Measurements from ENCODE around the gene KIAA0586. TPM values are rescaled to one million over a fixed set of nuclear protein-coding genes. Genes with fewer than 3 reads are reported as not detected.

The KIAA0586 gene
- total RNA-seq, 1 donor, result 17.7 TPM

- no peaks in the 10 kb centered on the region for H4K20me1 ChIP-seq (ENCODE audit: insufficient read depth, low read length)
- H3K27ac ChIP-seq (ENCODE audit: low read depth, low read length), result no peak overlapping the region
- H3K9me3 ChIP-seq (ENCODE audit: low read depth, low read length), result no peaks in the 10 kb centered on the region
- no peak overlapping the region for H2AFZ ChIP-seq (ENCODE audit: low read length)
- DNase-seq (ENCODE audit: insufficient read length, low spot score, missing footprints), result no peak
- H3K27me3 ChIP-seq (ENCODE audit: insufficient read depth, low read length), result no peaks in the 10 kb centered on the region
- no peaks in the 10 kb centered on the region for H3K79me2 ChIP-seq (ENCODE audit: insufficient read depth, low read length)
- H3K4me1 ChIP-seq (ENCODE audit: insufficient read depth, low read length), result no peaks in the 10 kb centered on the region
- H3K4me2 ChIP-seq (ENCODE audit: insufficient read depth, low read length), result no peak overlapping the region
- TF ChIP-seq, protein P1, sequence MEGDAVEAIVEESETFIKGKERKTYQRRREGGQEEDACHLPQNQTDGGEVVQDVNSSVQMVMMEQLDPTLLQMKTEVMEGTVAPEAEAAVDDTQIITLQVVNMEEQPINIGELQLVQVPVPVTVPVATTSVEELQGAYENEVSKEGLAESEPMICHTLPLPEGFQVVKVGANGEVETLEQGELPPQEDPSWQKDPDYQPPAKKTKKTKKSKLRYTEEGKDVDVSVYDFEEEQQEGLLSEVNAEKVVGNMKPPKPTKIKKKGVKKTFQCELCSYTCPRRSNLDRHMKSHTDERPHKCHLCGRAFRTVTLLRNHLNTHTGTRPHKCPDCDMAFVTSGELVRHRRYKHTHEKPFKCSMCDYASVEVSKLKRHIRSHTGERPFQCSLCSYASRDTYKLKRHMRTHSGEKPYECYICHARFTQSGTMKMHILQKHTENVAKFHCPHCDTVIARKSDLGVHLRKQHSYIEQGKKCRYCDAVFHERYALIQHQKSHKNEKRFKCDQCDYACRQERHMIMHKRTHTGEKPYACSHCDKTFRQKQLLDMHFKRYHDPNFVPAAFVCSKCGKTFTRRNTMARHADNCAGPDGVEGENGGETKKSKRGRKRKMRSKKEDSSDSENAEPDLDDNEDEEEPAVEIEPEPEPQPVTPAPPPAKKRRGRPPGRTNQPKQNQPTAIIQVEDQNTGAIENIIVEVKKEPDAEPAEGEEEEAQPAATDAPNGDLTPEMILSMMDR (IDR thresholded peaks at IDR 0.05; ENCODE audit: extremely low read depth, low read depth, low read length), result no peak
- H3K4me3 ChIP-seq (ENCODE audit: insufficient read depth, low read length), result no peak overlapping the region
- H3K36me3 ChIP-seq (ENCODE audit: insufficient read depth, low read length), result no peaks in the 10 kb centered on the region
These were observed 140.8 kb downstream of the KIAA0586 start for GRCh38 chr14:58568322-58568721.

- Histone ChIP-seq H3K27me3 (ENCODE audit: insufficient read depth, low read length) (no peaks in the 10 kb centered on the region), H3K79me2 (ENCODE audit: insufficient read depth, low read length) (no peaks in the 10 kb centered on the region), H3K4me2 (ENCODE audit: insufficient read depth, low read length) (no peak overlapping the region), H3K36me3 (ENCODE audit: insufficient read depth, low read length) (no peaks in the 10 kb centered on the region), H3K4me3 (ENCODE audit: insufficient read depth, low read length) (no peak overlapping the region), H2AFZ (ENCODE audit: low read length) (no peak overlapping the region), H3K27ac (ENCODE audit: low read depth, low read length) (no peak overlapping the region), H3K4me1 (ENCODE audit: insufficient read depth, low read length) (no peaks in the 10 kb centered on the region), H3K9me3 (ENCODE audit: low read depth, low read length) (no peaks in the 10 kb centered on the region), H4K20me1 (ENCODE audit: insufficient read depth, low read length) (no peaks in the 10 kb centered on the region)
- TF ChIP-seq, protein P1 (IDR thresholded peaks at IDR 0.05; ENCODE audit: extremely low read depth, low read depth, low read length), result no peak
- DNase-seq (ENCODE audit: insufficient read length, low spot score, missing footprints), result no peak
These were observed 143.7 kb downstream of the KIAA0586 start for GRCh38 chr14:58571256-58571655.

DNA sequence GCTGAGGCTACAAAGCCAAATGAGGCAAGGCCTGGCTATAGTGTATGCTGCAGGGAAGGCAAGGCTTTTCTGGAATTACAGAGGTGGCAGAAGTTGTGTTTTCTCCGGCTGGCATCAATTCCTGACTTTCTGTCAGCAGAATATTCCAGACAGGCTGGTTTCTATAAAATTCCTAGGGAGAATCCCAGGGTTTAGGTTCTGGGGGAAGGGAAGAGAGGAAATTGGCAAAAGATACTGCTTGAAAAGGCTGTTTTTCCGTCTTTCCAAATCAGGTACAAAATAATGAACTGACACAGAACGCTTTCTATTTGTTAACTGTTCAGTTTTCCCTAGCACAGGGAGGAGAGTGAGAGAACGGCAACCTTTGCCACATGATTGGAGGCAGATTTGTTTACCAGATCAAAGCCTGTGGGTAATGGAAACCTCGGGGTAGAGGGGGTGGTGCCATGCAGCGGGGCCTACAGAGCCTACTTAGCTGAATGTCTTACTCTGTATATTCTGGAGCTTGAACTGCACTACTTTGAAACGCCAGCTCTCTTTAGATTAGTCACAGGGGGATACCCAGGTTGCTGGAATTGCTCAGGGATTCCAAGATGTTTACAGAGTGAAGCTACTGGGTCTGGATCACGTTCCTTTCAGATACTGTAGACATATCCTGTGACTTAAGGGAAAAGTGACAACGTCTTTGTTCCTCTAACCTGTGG lies 144.4 kb downstream of the KIAA0586 start:
- H3K27me3 ChIP-seq (ENCODE audit: insufficient read depth, low read length), result no peaks in the 10 kb centered on the region
- DNase-seq (ENCODE audit: insufficient read length, low spot score, missing footprints), result peak; percentile 66
- no peaks in the 10 kb centered on the region for H4K20me1 ChIP-seq (ENCODE audit: insufficient read depth, low read length)
- H3K36me3 ChIP-seq (ENCODE audit: insufficient read depth, low read length), result no peaks in the 10 kb centered on the region
- no peak overlapping the region for H3K27ac ChIP-seq (ENCODE audit: low read depth, low read length)
- H3K4me1 ChIP-seq (ENCODE audit: insufficient read depth, low read length), result no peaks in the 10 kb centered on the region
- peak overlapping the region; percentile 26 for H2AFZ ChIP-seq (ENCODE audit: low read length)
- H3K9me3 ChIP-seq (ENCODE audit: low read depth, low read length), result no peaks in the 10 kb centered on the region
- no peak overlapping the region for H3K4me2 ChIP-seq (ENCODE audit: insufficient read depth, low read length)
- no peak overlapping the region for H3K4me3 ChIP-seq (ENCODE audit: insufficient read depth, low read length)
- H3K79me2 ChIP-seq (ENCODE audit: insufficient read depth, low read length), result no peaks in the 10 kb centered on the region
- TF ChIP-seq, protein P1 (IDR thresholded peaks at IDR 0.05; ENCODE audit: extremely low read depth, low read depth, low read length), result no peak

GRCh38 chr14:58572473-58572853 lies 144.9 kb downstream of the KIAA0586 start:
- H3K36me3 ChIP-seq (ENCODE audit: insufficient read depth, low read length), result no peaks in the 10 kb centered on the region

More at GRCh38 chr14:58572473-58572853, 144.9 kb downstream of the KIAA0586 start:
- Histone ChIP-seq H3K79me2 (ENCODE audit: insufficient read depth, low read length) (no peaks in the 10 kb centered on the region), H3K4me1 (ENCODE audit: insufficient read depth, low read length) (no peaks in the 10 kb centered on the region), H3K27ac (ENCODE audit: low read depth, low read length) (no peak overlapping the region), H3K4me3 (ENCODE audit: insufficient read depth, low read length) (no peak overlapping the region), H4K20me1 (ENCODE audit: insufficient read depth, low read length) (no peaks in the 10 kb centered on the region), H2AFZ (ENCODE audit: low read length) (peak overlapping the region; percentile 26), H3K9me3 (ENCODE audit: low read depth, low read length) (no peaks in the 10 kb centered on the region), H3K27me3 (ENCODE audit: insufficient read depth, low read length) (no peaks in the 10 kb centered on the region), H3K4me2 (ENCODE audit: insufficient read depth, low read length) (no peak overlapping the region)
- no peak for DNase-seq (ENCODE audit: insufficient read length, low spot score, missing footprints)
- TF ChIP-seq, protein P1 (IDR thresholded peaks at IDR 0.05; ENCODE audit: extremely low read depth, low read depth, low read length), result no peak

Measured in osteoblast (primary cell).